A673 (cell line): ENCODE data around the gene OR51V1. TPM values are rescaled to one million over a fixed set of nuclear protein-coding genes. Genes with fewer than 3 reads are reported as not detected.

ENCODE experiments used
- BruUV-seq: library from RNA; stranded (reverse); fragments of 400-500 nt; replicated peaks from 2 replicates; lab custom pipeline; 2021; lab: Mats Ljungman, UMichigan
- CTCF ChIA-PET: fragments of 300-600 bp; sonication (Branson Sonifier 250); formaldehyde crosslinking; loops from one replicate; lab custom pipeline; 2022; ENCODE audit warnings: antibody characterized with exemption; lab: Charles Lee
- POLR2A ChIA-PET: fragments of 300-600 bp; sonication (Branson Sonifier 250); formaldehyde crosslinking; loops from one replicate; lab custom pipeline; 2022; ENCODE audit warnings: antibody characterized with exemption; ENCODE audit not compliant: low non-redundant PET; lab: Charles Lee
- DNase-seq: peaks from one replicate; pipeline ENCODE4 v3.0.0-alpha.2; 2015; ENCODE audit warnings: low spot score
- H3K27ac ChIP-seq: fragments of 200-600 bp; sonication (generic); 2 replicates; pipeline ENCODE4 v1.5.1; 2016; ENCODE audit warnings: mixed run types, low read depth, mild to moderate bottlenecking, mixed read lengths, antibody characterized with exemption, low read length; ENCODE audit not compliant: poor library complexity, severe bottlenecking
- H3K27me3 ChIP-seq: fragments of 200-600 bp; sonication (generic); replicated peaks from 2 replicates; pipeline ENCODE4 v1.6.1; 2017; ENCODE audit warnings: mixed run types, low read depth, mild to moderate bottlenecking, mixed read lengths, antibody characterized with exemption, low read length; ENCODE audit not compliant: insufficient read depth, poor library complexity
- H3K36me3 ChIP-seq: fragments of 200-600 bp; sonication (generic); 2 replicates; pipeline ENCODE4 v1.6.1; 2016; ENCODE audit warnings: mixed run types, mild to moderate bottlenecking, mixed read lengths, antibody characterized with exemption, low read length; ENCODE audit not compliant: insufficient read depth, poor library complexity, severe bottlenecking
- H3K4me1 ChIP-seq: fragments of 200-600 bp; sonication (generic); 2 replicates; pipeline ENCODE4 v1.6.1; 2017; ENCODE audit warnings: mixed run types, mild to moderate bottlenecking, mixed read lengths, antibody characterized with exemption, low read length; ENCODE audit not compliant: insufficient read depth, poor library complexity, severe bottlenecking
- H3K4me3 ChIP-seq: fragments of 200-600 bp; sonication (generic); 2 replicates; pipeline ENCODE4 v1.5.1; 2016; ENCODE audit warnings: low read depth, mixed run types, mild to moderate bottlenecking, mixed read lengths, low read length; ENCODE audit not compliant: poor library complexity, severe bottlenecking
- H3K9me3 ChIP-seq: fragments of 200-600 bp; sonication (generic); 2 replicates; pipeline ENCODE4 v1.6.1; 2016; ENCODE audit warnings: mixed run types, low read depth, mild to moderate bottlenecking, mixed read lengths, antibody characterized with exemption, low read length; ENCODE audit not compliant: poor library complexity, severe bottlenecking
- CTCF ChIP-seq: fragments of 300-800, 200-600 bp; sonication (generic); conservative IDR thresholded peaks from 2 replicates; pipeline ENCODE4 v1.5.1; 2017; ENCODE audit warnings: low read depth, mild to moderate bottlenecking, antibody characterized with exemption, low read length, moderate library complexity, mixed read lengths
- EZH2 ChIP-seq: fragments of 200-600 bp; sonication (generic); IDR thresholded peaks from 2 replicates; pipeline ENCODE4 v1.6.1; 2017; ENCODE audit warnings: borderline replicate concordance, low read depth, mild to moderate bottlenecking, mixed read lengths, antibody characterized with exemption, low read length; ENCODE audit not compliant: poor library complexity, severe bottlenecking
- intact Hi-C: fragments of 100-400 bp; cut with micrococcal nuclease; formaldehyde crosslinking; loops from one replicate; pipeline ENCODE4 v1.10.0; 2022; ENCODE audit not compliant: unreplicated experiment
- total RNA-seq: library from RNA; stranded (reverse); gene quantifications from 2 replicates; pipeline ENCODE4 v1.2.3, GENCODE V29; 2021

OR51V1 gene
- total RNA-seq, 1 experiment from 2014 or later = not detected

- POLR2A ChIA-PET = no interaction called here
- DNase-seq = no peak
- H3K27me3 ChIP-seq = no peaks in the 10 kb centered on the region
- intact Hi-C loops = no loop called here
- no peaks in the 10 kb centered on the region for H3K4me1 ChIP-seq
- H3K4me3 ChIP-seq = no peak overlapping the region
- no peak overlapping the region for H3K27ac ChIP-seq
- TF ChIP-seq EZH2 (no peak), CTCF (no peak)
- no TSS peak for BruUV-seq
- no peaks in the 10 kb centered on the region for H3K9me3 ChIP-seq
- H3K36me3 ChIP-seq = no peaks in the 10 kb centered on the region
- CTCF ChIA-PET = no interaction called here
Measured at GRCh38 chr11:5196067-5196466, 4.4 kb downstream of the OR51V1 start.

DNA sequence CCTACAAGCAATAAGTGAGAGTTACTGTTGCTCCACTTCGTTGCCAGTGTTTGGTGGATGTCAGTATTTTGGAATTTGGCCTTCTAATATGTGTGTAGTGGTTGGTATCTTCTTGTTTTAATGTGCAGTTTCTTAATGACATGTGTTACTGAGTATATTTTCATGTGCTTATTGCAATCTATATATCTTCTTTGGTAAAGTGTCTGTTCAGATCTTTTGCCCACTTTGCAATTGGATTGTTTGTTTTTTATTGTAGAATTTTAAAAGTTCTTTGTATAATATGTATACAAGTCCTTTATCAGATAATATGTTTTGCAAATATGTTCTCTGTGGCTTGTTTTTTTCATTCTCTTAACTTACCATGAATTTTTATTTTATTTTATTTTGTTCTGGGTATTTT, 7.7 kb downstream of the OR51V1 start:
- TF ChIP-seq EZH2 (no peak), CTCF (no peak)
- intact Hi-C loops = no loop called here
- no peaks in the 10 kb centered on the region for H3K9me3 ChIP-seq
- POLR2A ChIA-PET = no interaction called here
- CTCF ChIA-PET = no interaction called here
- H3K27me3 ChIP-seq = no peaks in the 10 kb centered on the region
- no peak for DNase-seq
- H3K4me3 ChIP-seq = no peak overlapping the region
- no peak overlapping the region for H3K27ac ChIP-seq
- BruUV-seq = no TSS peak
- H3K4me1 ChIP-seq = no peaks in the 10 kb centered on the region
- H3K36me3 ChIP-seq = no peaks in the 10 kb centered on the region

DNA sequence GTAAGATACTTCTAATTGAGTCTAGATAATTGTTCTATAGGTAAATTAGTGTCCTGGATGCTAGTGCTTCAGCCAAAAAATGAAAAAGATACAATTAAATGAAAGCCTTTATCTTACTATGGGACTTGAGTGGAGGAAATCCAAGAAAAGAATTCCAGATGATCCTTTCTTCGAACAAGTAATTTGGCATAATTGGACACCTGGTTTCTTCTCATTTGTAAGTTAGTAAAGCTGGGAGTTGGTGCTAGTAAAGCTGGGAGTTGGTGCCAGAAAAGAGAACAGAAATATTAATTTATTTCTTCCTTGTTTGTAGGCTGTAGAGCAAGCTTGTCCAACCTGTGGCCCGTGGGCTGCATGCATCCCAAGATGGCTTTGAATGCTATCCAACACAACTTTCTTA, 12.3 kb downstream of the OR51V1 start:
- H3K9me3 ChIP-seq = no peaks in the 10 kb centered on the region
- ChIA-PET CTCF (no interaction called here), POLR2A (no interaction called here)
- no TSS peak for BruUV-seq
- H3K4me3 ChIP-seq = no peak overlapping the region
- no peak for DNase-seq
- no peaks in the 10 kb centered on the region for H3K36me3 ChIP-seq
- intact Hi-C loops = no loop called here
- H3K27me3 ChIP-seq = no peaks in the 10 kb centered on the region
- no peak overlapping the region for H3K27ac ChIP-seq
- TF ChIP-seq CTCF = no peak
- TF ChIP-seq EZH2 = no peak
- no peaks in the 10 kb centered on the region for H3K4me1 ChIP-seq
